ENCODE measurements around the gene YLPM1.

Gene YLPM1

GRCh38 chr14:74816124-74816523, 53.0 kb downstream of the YLPM1 start:
- TF ChIP-seq CTCF (IDR thresholded peaks at IDR 0.05; ENCODE audit: low read depth, low read length): no peak
- DNase-seq (ENCODE audit: extremely low read depth, low read depth): no peak

GRCh38 chr14:74820288-74820687, 57.2 kb downstream of the YLPM1 start:
- DNase-seq (ENCODE audit: extremely low read depth, low read depth): no peak
- TF ChIP-seq CTCF (IDR thresholded peaks at IDR 0.05; ENCODE audit: low read depth, low read length): no peak

GRCh38 chr14:74821267-74821915, 58.3 kb downstream of the YLPM1 start:
- DNase-seq (ENCODE audit: extremely low read depth, low read depth): no peak
- TF ChIP-seq CTCF (IDR thresholded peaks at IDR 0.05; ENCODE audit: low read depth, low read length): no peak

- no peak for TF ChIP-seq CTCF (IDR thresholded peaks at IDR 0.05; ENCODE audit: low read depth, low read length)
- DNase-seq (ENCODE audit: extremely low read depth, low read depth): peak; percentile 35
Observed at GRCh38 chr14:74824997-74825396, 61.9 kb downstream of the YLPM1 start.

GRCh38 chr14:74826574-74826973, 63.5 kb downstream of the YLPM1 start:
- TF ChIP-seq CTCF (IDR thresholded peaks at IDR 0.05; ENCODE audit: low read depth, low read length): no peak
- DNase-seq (ENCODE audit: extremely low read depth, low read depth): no peak

GRCh38 chr14:74829251-74829650, 66.1 kb downstream of the YLPM1 start:
- no peak for DNase-seq (ENCODE audit: extremely low read depth, low read depth)
- TF ChIP-seq CTCF (IDR thresholded peaks at IDR 0.05; ENCODE audit: low read depth, low read length): no peak

- no peak for DNase-seq (ENCODE audit: extremely low read depth, low read depth)
- no peak for TF ChIP-seq CTCF (IDR thresholded peaks at IDR 0.05; ENCODE audit: low read depth, low read length)
Observed at GRCh38 chr14:74832849-74833248, 69.7 kb downstream of the YLPM1 start.
